GM23248 (cell line): ENCODE results near the gene KRTAP4-11. TPM values are rescaled to one million over a fixed set of nuclear protein-coding genes. Genes with fewer than 3 reads are reported as not detected.
"Not testable (repeated sequence)": the region's sequence is repeated elsewhere in the genome, so short reads cannot be mapped to it uniquely, and the experiment has no call there.

Experiments
- DNase-seq: peaks from one replicate; pipeline ENCODE4 v3.0.0-alpha.2; 2015
- H2AFZ ChIP-seq: fragments of 200-600 bp; sonication (generic); 2 replicates; pipeline ENCODE4 v1.6.1; 2016; ENCODE audit warnings: antibody characterized with exemption
- H3F3A ChIP-seq: fragments of 200-600 bp; sonication (generic); 2 replicates; pipeline ENCODE4 v1.6.1; 2016; ENCODE audit warnings: mild to moderate bottlenecking, antibody characterized with exemption, mixed run types; ENCODE audit not compliant: insufficient read depth
- H3K27ac ChIP-seq: fragments of 200-600 bp; sonication (generic); 2 replicates; pipeline ENCODE4 v1.5.1; 2016; ENCODE audit warnings: mild to moderate bottlenecking
- H3K27me3 ChIP-seq: fragments of 200-600 bp; sonication (generic); replicated peaks from 2 replicates; pipeline ENCODE4 v1.6.1; 2016; ENCODE audit warnings: mild to moderate bottlenecking; ENCODE audit not compliant: insufficient read depth
- H3K36me3 ChIP-seq: fragments of 200-600 bp; sonication (generic); 2 replicates; pipeline ENCODE4 v1.6.1; 2016; ENCODE audit warnings: low read depth, mild to moderate bottlenecking
- H3K4me1 ChIP-seq: fragments of 200-600 bp; sonication (generic); 2 replicates; pipeline ENCODE4 v1.6.1; 2016; ENCODE audit warnings: mild to moderate bottlenecking; ENCODE audit not compliant: insufficient read depth
- H3K4me2 ChIP-seq: fragments of 200-600 bp; sonication (generic); one replicate; pipeline ENCODE4 v1.6.1; 2016; ENCODE audit warnings: mild to moderate bottlenecking; ENCODE audit not compliant: unreplicated experiment
- H3K4me3 ChIP-seq: fragments of 200-600 bp; sonication (generic); 2 replicates; pipeline ENCODE4 v1.5.1; 2016; ENCODE audit warnings: mild to moderate bottlenecking
- H3K79me2 ChIP-seq: fragments of 200-600 bp; sonication (generic); 2 replicates; pipeline ENCODE4 v1.6.1; 2016; ENCODE audit warnings: mild to moderate bottlenecking; ENCODE audit not compliant: insufficient read depth
- H3K9ac ChIP-seq: fragments of 200-600 bp; sonication (generic); 2 replicates; pipeline ENCODE4 v1.6.1; 2016; ENCODE audit warnings: mild to moderate bottlenecking
- H3K9me2 ChIP-seq: fragments of 200-600 bp; sonication (generic); 2 replicates; pipeline ENCODE4 v1.6.1; 2016; ENCODE audit warnings: mixed run types, mild to moderate bottlenecking, moderate library complexity; ENCODE audit not compliant: insufficient read depth
- H3K9me3 ChIP-seq: fragments of 200-600 bp; sonication (generic); one replicate; pipeline ENCODE4 v1.6.1; 2017; ENCODE audit warnings: low read depth
- H4K20me1 ChIP-seq: fragments of 200-600 bp; sonication (generic); 2 replicates; pipeline ENCODE4 v1.6.0; 2016; ENCODE audit not compliant: insufficient read depth
- EZH2 ChIP-seq: fragments of 200-600 bp; sonication (generic); IDR thresholded peaks from 2 replicates; pipeline ENCODE4 v1.6.1; 2018; ENCODE audit warnings: antibody characterized with exemption, mild to moderate bottlenecking; ENCODE audit not compliant: insufficient read depth, poor library complexity, severe bottlenecking
- EZH2phosphoT487 ChIP-seq: fragments of 200-600 bp; sonication (generic); IDR thresholded peaks from 2 replicates; pipeline ENCODE4 v1.6.1; 2018; ENCODE audit warnings: antibody characterized with exemption, moderate library complexity, mild to moderate bottlenecking, low read depth; ENCODE audit not compliant: insufficient read depth
- WGBS, 2 experiments: methylation state at CpG; one replicate each; pipeline ENCODE4 v1.1.6; 2015 to 2017; ENCODE audit warnings: low lambda C conversion rate in 2 of 2, low coverage in 1 of 2; ENCODE audit errors: missing lambda C conversion rate in 2 of 2; 5-methylcytosine and 5-hydroxymethylcytosine counted together
- in situ Hi-C: fragments of 300-500 bp; cut with MboI; formaldehyde crosslinking; loops from 2 replicates; pipeline ENCODE4 v1.15.0; 2020
- polyA plus RNA-seq: library from polyadenylated mRNA; unstranded; fragments of >200 nt; fragmentation: Nextera tagmentation; extraction: Ambion mirVana; gene quantifications from 2 replicates; pipeline ENCODE4 v1.2.1, GENCODE V29; 2016
- total RNA-seq: library from RNA; depleted of rRNA; stranded (reverse); fragments of >200 nt; shearing (Covaris generic); gene quantifications from 2 replicates; pipeline ENCODE4 v1.2.3, GENCODE V29; 2014

KRTAP4-11 gene
- total and polyA plus RNA-seq, 2 experiments from 2014 or later, result 0.29 TPM; not detected in 1

GRCh38 chr17:41127371-41127770 lies 9.2 kb upstream of the KRTAP4-11 start:
- Histone ChIP-seq H2AFZ (no peak overlapping the region), H3K9ac (no peak overlapping the region), H3K36me3 (no peaks in the 10 kb centered on the region), H3K9me3 (no peaks in the 10 kb centered on the region), H3K27ac (no peak overlapping the region), H3K4me2 (no peak overlapping the region), H3K27me3 (no peaks in the 10 kb centered on the region), H3K4me1 (peaks cover 23% of the 10 kb centered on the region), H3F3A (peaks cover 22% of the 10 kb centered on the region), H3K9me2 (no peaks in the 10 kb centered on the region), H3K4me3 (no peak overlapping the region), H4K20me1 (no peaks in the 10 kb centered on the region), H3K79me2 (no peaks in the 10 kb centered on the region)
- in situ Hi-C loops, result no loop called here
- 94 to 96% methylated on average over 1 of the region's 1 CpG for WGBS, 2 experiments
- DNase-seq, result no peak
- TF ChIP-seq EZH2phosphoT487, result no peak
- TF ChIP-seq EZH2, result no peak

GRCh38 chr17:41126412-41126811 lies 8.2 kb upstream of the KRTAP4-11 start:
- Histone ChIP-seq H3K27ac (no peak overlapping the region), H3K4me3 (no peak overlapping the region), H3K9me3 (no peaks in the 10 kb centered on the region), H3K4me1 (peaks cover 13% of the 10 kb centered on the region), H3F3A (peaks cover 12% of the 10 kb centered on the region), H4K20me1 (no peaks in the 10 kb centered on the region), H3K9ac (no peak overlapping the region), H3K4me2 (no peak overlapping the region), H3K36me3 (no peaks in the 10 kb centered on the region), H3K27me3 (no peaks in the 10 kb centered on the region), H3K79me2 (no peaks in the 10 kb centered on the region), H3K9me2 (no peaks in the 10 kb centered on the region), H2AFZ (no peak overlapping the region)
- 90 to 96% methylated on average over 3 of the region's 3 CpGs for WGBS, 2 experiments
- in situ Hi-C loops, result no loop called here
- DNase-seq, result no peak
- no peak for TF ChIP-seq EZH2phosphoT487
- no peak for TF ChIP-seq EZH2

GRCh38 chr17:41125064-41125463 lies 6.9 kb upstream of the KRTAP4-11 start:
- Histone ChIP-seq H3K9me3 (no peaks in the 10 kb centered on the region), H3K27ac (no peak overlapping the region), H3K79me2 (no peaks in the 10 kb centered on the region), H3K4me1 (peaks cover 13% of the 10 kb centered on the region), H4K20me1 (no peaks in the 10 kb centered on the region), H3K36me3 (no peaks in the 10 kb centered on the region), H3K4me3 (no peak overlapping the region), H3F3A (peaks cover 7% of the 10 kb centered on the region), H2AFZ (no peak overlapping the region), H3K9me2 (no peaks in the 10 kb centered on the region), H3K9ac (no peak overlapping the region), H3K27me3 (no peaks in the 10 kb centered on the region), H3K4me2 (no peak overlapping the region)
- no peak for DNase-seq
- TF ChIP-seq EZH2phosphoT487 (no peak), EZH2 (no peak)
- in situ Hi-C loops, result no loop called here
- 97 to 100% methylated on average over 2 of the region's 2 CpGs for WGBS, 2 experiments

- H3K79me2 ChIP-seq, H4K20me1 ChIP-seq, H3K36me3 ChIP-seq, H3K9me2 ChIP-seq, H3K4me2 ChIP-seq, H2AFZ ChIP-seq, H3K9me3 ChIP-seq, in situ Hi-C loops, DNase-seq, H3K27me3 ChIP-seq, H3K9ac ChIP-seq, H3F3A ChIP-seq, H3K27ac ChIP-seq, H3K4me3 ChIP-seq: not testable (repeated sequence)
- peaks cover 13% of the 10 kb centered on the region for H3K4me1 ChIP-seq
- WGBS, 2 experiments, result 57 to 63% methylated on average over 2 to 3 of the region's 3 CpGs
Measured at GRCh38 chr17:41123991-41124371, 5.8 kb upstream of the KRTAP4-11 start, which contains the start of gene KRTAP4-12. TSS of gene KRTAP4-12 (minus strand) at chr17:41124182. CDS start at chr17:41124122, 60 bp downstream.

GRCh38 chr17:41123292-41123990 lies 5.3 kb upstream of the KRTAP4-11 start:
- in situ Hi-C loops, H3K9me2 ChIP-seq, H3F3A ChIP-seq, H3K36me3 ChIP-seq, H3K4me3 ChIP-seq, H2AFZ ChIP-seq, H3K4me2 ChIP-seq, H3K27ac ChIP-seq, H3K79me2 ChIP-seq, H3K27me3 ChIP-seq, H4K20me1 ChIP-seq, H3K9ac ChIP-seq, H3K9me3 ChIP-seq, DNase-seq: not testable (repeated sequence)
- H3K4me1 ChIP-seq, result peaks cover 13% of the 10 kb centered on the region
- 79 to 82% methylated on average over 8 to 12 of the region's 12 CpGs for WGBS, 2 experiments
